22Rv1 (cell line): ENCODE measurements around the gene ABCD1.

Source experiments
- ZFX ChIP-seq: fragments of 450-650 bp; IDR thresholded peaks from 2 replicates; pipeline ENCODE4 v1.6.1; 2017; ENCODE audit warnings: antibody characterized with exemption, borderline replicate concordance
- TF ChIP-seq, protein P1 (sequence below): fragments of 450-650 bp; IDR thresholded peaks from 2 replicates; pipeline ENCODE4 v1.5.1; 2017; ENCODE audit warnings: mild to moderate bottlenecking

DNA sequence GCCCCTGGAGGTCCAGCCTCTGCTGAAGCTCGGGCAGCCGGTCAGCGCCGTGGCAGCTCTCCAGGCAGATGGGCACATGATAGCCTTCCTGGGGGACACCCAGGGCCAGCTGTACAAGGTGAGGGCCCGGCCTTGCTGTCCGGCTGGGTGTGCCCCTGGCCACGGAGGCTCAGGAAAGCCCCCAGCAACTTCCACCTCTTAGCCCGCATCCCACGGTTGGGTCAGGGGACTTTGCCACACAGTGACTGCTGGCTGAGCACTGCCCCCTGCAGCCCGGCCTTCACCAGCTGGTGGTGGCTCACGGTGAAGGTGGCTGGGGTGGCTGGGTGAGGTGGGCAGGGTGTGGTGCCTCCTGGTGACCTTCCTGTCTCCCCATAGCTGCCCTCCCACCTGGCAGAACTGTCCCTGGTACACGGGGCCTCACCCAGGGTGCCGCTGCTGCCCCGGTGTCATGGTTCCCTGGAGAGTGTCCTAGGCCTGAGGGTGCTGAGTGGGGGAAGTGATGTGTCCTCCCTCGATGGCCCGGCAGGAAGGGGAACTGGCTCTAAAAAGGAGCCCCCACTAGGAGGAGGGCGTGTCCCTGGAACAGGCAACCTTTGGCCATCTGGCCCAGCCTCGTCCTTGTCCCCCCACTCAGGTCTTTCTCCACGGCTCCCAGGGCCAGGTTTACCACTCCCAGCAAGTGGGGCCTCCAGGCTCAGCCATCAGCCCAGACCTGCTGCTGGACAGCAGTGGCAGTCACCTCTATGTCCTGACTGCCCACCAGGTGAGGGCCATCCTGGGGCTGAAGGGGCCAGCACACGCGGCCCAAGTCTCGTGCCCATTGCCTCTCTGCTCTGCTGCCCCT, 43.9 kb downstream of the ABCD1 start:
- TF ChIP-seq, protein P1, sequence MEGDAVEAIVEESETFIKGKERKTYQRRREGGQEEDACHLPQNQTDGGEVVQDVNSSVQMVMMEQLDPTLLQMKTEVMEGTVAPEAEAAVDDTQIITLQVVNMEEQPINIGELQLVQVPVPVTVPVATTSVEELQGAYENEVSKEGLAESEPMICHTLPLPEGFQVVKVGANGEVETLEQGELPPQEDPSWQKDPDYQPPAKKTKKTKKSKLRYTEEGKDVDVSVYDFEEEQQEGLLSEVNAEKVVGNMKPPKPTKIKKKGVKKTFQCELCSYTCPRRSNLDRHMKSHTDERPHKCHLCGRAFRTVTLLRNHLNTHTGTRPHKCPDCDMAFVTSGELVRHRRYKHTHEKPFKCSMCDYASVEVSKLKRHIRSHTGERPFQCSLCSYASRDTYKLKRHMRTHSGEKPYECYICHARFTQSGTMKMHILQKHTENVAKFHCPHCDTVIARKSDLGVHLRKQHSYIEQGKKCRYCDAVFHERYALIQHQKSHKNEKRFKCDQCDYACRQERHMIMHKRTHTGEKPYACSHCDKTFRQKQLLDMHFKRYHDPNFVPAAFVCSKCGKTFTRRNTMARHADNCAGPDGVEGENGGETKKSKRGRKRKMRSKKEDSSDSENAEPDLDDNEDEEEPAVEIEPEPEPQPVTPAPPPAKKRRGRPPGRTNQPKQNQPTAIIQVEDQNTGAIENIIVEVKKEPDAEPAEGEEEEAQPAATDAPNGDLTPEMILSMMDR: no peak
- no peak for TF ChIP-seq ZFX
